LHCN-M2 (cell line): ENCODE measurements around the gene CHI3L2. TPM values are rescaled to one million over a fixed set of nuclear protein-coding genes. Genes with fewer than 3 reads are reported as not detected.

Experiments used
- DNase-seq: peaks from one replicate; pipeline ENCODE4 v3.0.0-alpha.2; 2012; ENCODE audit warnings: low read depth
- total RNA-seq: library from RNA; depleted of rRNA; stranded (reverse); fragments of >200 nt; gene quantifications from 2 replicates; pipeline ENCODE4 v1.2.3, GENCODE V29; 2014; rRNA removed

CHI3L2 gene
- total RNA-seq, 1 experiment from 2014 or later: 2.2 TPM

DNA sequence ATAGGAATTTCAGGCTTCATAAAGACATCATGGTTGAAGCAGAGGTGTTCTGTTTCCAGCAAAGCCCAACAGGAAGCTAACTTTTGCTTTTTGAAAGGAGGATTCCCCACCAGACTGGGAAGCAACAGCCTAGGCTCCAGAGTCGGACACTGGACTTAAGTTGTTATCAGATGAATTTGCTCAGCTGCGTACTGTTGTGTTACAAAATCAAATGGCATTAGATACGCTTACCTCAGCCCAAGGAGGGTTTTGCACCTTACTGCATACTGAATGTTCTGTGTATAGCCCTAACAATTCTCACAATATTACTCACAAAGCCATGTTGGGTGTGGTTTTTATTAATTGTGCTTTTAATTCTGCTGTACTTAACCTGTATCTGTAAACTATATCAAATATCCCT is 62.6 kb downstream of the CHI3L2 start:
- DNase-seq: no peak

DNA sequence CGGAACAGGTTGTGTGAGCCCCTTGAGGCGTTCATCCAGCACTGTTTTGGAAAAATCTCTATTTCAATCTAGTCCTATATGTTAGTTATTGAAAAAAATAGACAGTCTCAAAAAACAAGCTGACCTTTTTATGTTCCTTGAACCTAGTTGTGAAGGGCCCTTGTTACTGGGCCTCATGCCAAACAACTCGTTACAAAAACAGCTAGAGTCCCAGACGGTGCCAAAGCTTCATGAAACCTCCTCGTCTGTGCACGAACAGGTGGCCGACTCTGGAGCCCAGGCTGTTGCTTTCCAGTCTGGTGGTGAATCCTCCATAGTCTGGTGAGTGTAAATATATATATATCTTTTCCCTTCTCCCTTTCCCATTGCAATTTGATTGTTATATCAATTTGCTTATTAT is 63.1 kb downstream of the CHI3L2 start, which contains the start of gene CHIA:
CHIA (plus strand) TSS at position 222 of the 400 bp plus-strand sequence. CDS start 19,617 bp downstream, outside the sequence.
- peak; percentile 59 for DNase-seq

Other genes starting within 250 kb of the CHI3L2 start
- 31.9 and 49.5 TPM in 2 replicates for gene DRAM2, start 87.6 kb upstream of the CHI3L2 start, total RNA-seq
- gene CEPT1, start 87.5 kb upstream of the CHI3L2 start, total RNA-seq: 28.8 and 31.2 TPM in 2 replicates
- gene DENND2D, start 27.1 kb upstream of the CHI3L2 start, total RNA-seq: 0.71 and 1.4 TPM in 2 replicates
- gene CHIA, start 63.1 kb downstream of the CHI3L2 start, total RNA-seq: not detected in 2 replicates
- 0.06 and 0.58 TPM in 2 replicates for gene OVGP1, start 200.0 kb downstream of the CHI3L2 start, total RNA-seq
- gene WDR77, start 221.5 kb downstream of the CHI3L2 start, total RNA-seq: 75.0 and 76.7 TPM in 2 replicates
- 228 and 252 TPM in 2 replicates for gene ATP5PB, start 221.8 kb downstream of the CHI3L2 start, total RNA-seq
- gene C1orf162, start 246.3 kb downstream of the CHI3L2 start, total RNA-seq: 0.13 and 0.69 TPM in 2 replicates